HuH-7.5 (cell line): ENCODE measurements around the gene ARID3A.
"Not testable (repeated sequence)": the region's sequence is repeated elsewhere in the genome, so short reads cannot be mapped to it uniquely, and the experiment has no call there.

Experiments used
- DNase-seq: peaks from one replicate; pipeline ENCODE4 v3.0.0; 2011; ENCODE audit warnings: low spot score

The ARID3A gene

GRCh38 chr19:1017906-1018305, 92.1 kb downstream of the ARID3A start:
- DNase-seq, result no peak

- no peak for DNase-seq
These were observed 92.6 kb downstream of the ARID3A start for GRCh38 chr19:1018393-1018792.

DNA sequence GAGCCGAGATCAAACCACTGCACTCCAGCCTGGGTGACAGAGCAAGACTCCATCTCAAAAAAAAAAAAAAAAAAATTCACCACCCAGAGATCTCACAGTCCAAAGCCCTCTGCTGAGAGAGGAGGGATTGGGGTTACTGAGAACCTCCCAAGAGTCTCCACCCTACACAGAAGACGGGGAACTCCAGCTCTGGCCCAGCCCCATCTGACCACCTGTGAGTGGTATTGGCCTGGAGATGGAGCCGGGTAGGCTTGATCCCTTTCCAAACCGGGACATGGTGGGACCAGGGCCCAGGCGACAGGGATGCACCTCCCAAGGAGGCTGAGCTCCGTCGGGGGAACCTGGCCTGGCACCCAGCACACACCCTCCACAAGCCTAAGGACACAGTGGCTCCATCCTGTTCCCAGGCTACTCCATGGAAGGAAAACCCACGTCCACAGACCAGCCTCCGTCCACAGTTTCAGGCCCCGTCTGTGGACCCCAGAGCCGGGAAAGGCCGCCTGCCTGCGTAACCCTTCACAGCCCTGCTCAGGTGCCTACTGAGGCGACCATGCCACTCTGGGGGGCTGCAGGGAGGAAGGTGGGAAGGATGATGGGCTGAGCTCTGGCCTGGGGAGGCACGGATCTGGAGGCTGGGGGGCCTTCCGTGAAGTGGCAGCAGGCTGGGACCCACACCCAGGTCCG, 93.2 kb downstream of the ARID3A start:
- DNase-seq, result no peak

- DNase-seq, result no peak
These were observed 93.8 kb downstream of the ARID3A start for GRCh38 chr19:1019616-1019961.

GRCh38 chr19:1019980-1020867, 94.4 kb downstream of the ARID3A start:
- DNase-seq, result no peak

DNA sequence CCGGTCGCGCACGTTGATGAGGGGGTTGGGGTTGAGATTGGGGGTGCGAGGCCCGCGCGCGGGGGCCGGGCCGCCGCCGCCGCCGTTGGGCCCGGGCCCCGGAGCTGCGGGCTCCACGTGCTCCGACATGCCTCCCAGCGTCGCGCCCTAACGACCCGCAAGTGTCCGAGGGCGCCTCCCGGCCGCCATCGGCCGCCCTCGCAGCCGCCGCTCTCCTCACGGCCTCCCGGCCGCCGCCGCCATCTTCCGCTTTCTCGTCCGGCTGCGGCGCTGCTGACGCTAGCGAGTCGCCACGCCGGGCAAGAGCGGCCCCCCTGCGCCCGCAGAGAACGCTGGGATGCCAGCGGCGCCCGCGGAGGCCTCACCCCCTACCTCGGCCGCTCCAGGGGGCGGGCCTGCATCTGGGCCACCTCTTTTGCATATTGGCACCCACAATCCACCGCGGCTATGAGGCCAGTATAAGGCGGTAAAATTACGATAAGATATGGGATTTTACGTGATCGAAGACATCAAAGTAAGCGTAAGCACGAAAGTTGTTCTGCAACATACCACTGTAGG, 95.1 kb downstream of the ARID3A start, which contains the start of gene TMEM259:
Gene TMEM259 (minus strand): TSS at position 256 of the 558 bp plus-strand sequence. CDS start 127 bp downstream, at position 129.
- peak; percentile 99 for DNase-seq

- not testable (repeated sequence) for DNase-seq
These were observed 98.0 kb downstream of the ARID3A start for GRCh38 chr19:1023883-1024188.

- not testable (repeated sequence) for DNase-seq
These were observed 99.2 kb downstream of the ARID3A start for GRCh38 chr19:1025080-1025479.
